ENCODE data around the gene TSG101.
A peak's percentile ranks its signal among the peaks of the same experiment; 100 is the strongest.

TSG101 gene

DNA sequence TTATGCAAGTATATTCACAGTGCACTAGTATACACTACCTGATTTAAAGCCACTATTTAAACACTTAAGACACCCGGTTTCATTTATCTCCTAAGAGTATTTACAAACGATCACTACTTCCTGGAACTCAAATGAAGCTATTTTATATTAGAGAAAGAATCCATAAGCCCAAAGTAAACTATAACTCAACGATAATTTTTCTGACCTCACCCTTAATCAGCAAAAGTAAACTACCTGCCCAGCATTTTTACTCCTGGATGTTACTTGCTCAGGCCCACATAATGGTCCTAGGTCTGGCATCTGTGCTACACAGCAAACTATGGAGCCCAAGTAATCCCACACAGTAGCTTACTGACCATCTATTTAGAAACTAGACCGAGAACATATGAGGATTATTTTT is 33.4 kb downstream of the TSG101 start:
- no peak for DNase-seq (ENCODE audit: low spot score)

DNA sequence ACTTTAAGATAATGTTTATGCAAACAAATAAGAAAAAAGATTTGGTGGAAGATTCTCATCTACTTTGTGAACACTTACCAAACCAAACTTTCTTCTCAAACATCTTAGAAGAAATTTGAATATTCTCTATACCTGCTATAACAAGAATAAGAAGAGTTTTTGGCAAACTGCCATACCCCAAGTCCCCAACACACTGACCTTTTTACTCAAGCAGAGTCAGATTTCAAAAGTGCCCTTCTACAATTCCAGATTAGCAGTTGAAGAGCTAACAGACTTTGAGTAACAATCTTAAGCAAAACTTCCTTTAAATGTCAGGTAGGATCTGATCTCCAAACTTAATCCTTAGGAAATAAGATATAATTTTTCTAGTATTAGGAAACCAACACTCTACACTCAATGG is 33.9 kb downstream of the TSG101 start:
- no peak for DNase-seq (ENCODE audit: low spot score)

DNA sequence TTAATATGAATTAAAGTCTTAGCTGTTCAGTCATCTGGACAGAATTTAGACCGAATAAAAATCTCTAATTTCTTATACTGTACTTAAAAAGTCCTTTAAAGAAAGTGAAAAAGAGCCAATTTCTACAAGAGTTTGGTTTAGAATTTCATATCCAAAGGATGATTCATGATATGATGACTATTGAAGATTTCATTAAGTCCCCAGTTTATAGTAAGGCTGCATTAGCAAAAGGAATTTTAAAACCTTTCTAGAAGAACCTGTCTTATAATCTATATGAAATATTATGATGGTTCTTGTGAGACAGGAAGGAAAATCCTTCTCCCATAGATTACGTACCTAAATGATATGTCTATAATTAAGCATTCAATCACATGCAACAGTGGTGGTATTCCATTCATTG is 34.8 kb downstream of the TSG101 start:
- no peak for DNase-seq (ENCODE audit: low spot score)

DNA sequence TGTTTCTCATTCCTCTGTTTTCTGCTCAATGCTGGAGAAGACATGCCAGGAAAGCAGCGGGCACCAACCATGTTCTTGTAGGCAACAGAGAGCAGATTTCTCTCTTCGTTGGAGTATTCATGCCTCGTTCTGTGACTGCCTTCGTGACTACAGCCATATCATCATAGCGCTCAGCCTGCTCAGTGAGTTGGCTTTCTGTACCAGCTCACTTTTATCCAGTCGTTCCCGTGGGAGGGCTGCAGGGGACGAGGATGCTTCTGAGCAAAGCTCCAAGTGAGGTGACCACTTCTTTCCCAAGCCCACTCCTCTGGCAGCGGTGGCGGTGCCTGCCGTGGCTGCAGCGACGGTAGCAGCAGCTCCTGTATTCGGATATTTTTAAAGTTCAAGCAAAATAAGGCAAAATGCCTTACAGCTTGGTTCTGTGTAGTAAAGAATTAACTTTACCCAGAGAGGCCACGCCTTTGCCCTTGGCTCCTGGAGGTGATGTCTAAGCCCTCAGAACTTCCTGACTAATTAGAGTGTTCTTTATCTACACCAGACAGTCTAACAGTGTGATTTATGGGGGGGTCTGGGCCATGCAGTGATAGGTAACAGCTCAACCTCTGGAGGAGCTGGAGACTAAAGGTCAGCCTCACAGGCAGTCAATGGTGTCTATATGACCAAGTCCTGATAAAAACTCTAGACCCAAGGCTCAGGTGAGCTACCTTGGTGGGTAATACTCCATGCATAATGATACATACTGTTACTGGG is 35.8 kb downstream of the TSG101 start:
- no peak for DNase-seq (ENCODE audit: low spot score)

DNA sequence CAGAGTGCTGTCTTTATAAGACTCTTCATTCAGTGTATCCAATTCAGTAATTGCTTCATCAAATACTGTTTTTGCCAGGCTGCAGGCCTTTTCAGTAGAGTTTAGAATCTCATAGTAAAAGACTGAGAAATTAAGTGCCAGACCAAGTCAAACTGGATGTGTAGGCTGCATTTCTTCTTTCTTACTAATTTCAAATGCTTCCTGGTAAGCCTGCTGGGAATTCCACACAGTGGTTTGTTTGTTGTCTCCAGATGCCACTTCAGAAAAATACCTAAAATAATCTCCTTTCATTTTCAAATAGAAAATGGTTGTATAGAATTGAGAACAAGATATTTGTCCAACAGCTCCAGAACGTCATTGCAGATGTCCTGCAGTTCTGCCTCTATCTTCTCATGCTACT is 36.4 kb downstream of the TSG101 start:
- DNase-seq (ENCODE audit: low spot score) = no peak

DNA sequence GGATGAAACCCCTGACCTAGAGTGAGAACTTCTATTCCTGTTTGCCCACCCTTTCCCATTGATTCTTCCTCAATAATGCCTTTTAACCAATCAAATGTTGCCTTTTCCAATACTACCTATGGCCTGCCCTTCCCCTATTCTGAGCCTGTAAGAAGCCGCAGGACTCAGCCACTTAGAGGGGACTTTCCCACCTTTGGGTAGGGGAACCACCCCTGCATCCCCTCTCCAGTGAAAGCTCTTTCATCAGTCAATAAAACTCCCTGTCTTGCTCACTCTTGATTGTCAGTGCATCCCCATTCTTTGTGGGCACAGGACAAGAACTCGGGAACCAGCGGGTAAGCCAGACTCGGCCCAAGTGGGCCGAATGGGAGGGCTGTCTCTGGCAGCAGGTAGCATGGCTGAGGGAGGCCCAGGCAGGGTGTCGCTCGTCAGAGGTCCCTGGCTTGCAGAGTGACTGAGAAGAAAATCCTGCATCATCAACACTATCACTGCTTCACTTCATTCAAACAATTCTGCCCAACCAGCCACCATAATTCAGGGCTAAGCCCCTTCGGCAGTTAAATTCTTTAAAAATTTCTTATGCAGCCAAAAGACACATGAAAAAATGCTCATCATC is 40.7 kb downstream of the TSG101 start:
- no peak for DNase-seq (ENCODE audit: low spot score)

DNA sequence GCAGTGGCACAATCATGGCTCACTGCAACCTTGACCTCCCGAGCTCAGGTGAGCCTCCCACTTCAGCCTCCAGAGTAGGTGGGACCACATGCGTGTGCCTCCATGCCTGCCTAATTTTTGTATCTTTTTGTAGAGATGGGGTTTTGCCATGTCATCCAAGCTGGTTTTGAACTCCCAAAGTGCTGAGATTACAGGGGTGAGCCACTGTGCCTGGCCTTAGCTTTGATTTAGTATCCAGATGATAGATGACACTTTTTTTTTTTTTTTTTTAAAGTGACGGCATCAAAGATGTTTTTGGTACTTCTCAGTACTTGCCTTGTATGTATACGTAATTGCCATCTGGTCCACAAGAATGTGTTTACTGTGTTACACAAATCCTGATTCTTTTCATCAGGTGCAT is 47.7 kb downstream of the TSG101 start:
- DNase-seq (ENCODE audit: low spot score) = no peak

DNA sequence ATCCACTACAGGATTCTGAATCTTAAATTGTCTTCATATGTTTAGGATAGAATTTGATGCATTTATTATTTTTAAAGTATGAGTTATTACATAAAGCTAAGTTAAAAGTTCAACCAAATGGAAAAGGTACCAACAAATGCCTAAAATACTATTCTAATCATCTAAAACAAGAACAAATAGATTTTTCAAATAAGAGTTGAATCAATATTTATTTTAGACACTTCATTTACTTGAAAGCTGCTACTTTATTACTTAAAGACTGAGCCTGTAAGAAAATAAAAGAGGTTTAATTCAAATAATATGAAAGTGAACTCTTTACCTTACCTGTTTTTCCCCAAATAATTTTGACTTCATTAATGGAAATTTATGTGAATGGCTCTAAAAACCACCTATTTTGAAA is 54.2 kb downstream of the TSG101 start:
- no peak for DNase-seq (ENCODE audit: low spot score)

DNA sequence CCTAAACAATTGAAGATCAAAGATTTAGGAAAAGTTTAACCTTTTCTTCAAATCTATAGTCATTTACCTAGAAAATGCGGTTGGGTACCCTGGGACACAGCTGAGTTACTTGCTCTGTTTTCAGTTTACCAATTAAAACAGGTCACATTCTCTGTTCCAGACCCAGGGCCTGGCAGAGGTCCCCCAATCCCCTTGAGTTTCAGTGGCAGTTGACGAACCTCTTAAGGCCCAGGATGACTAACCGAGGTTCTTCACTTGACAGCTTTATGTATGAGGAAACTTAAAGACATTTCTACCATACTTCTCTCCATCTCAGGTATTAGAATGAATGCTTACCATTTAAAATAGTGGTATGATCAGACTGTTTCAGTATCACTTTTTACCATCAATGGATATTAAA is 54.7 kb downstream of the TSG101 start:
- DNase-seq (ENCODE audit: low spot score) = no peak

DNA sequence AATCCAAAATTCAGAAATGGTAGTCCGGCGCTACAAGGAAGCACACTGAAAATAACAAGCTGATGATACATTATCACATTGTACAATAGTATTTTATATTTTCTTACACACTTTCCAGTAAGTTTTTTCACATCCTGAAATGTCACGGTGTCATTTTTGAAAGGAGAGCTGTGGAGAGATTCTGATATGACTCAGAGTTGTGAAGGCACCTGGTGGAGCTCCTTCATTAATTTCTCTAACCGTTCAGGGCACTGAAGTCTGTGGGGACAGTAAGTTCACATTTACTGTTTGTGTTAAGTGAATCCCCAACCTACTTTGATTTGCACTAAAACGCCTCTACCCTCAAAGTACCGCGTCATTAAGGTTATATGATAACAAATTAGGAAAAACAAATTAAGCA is 57.8 kb downstream of the TSG101 start:
- no peak for DNase-seq (ENCODE audit: low spot score)

DNA sequence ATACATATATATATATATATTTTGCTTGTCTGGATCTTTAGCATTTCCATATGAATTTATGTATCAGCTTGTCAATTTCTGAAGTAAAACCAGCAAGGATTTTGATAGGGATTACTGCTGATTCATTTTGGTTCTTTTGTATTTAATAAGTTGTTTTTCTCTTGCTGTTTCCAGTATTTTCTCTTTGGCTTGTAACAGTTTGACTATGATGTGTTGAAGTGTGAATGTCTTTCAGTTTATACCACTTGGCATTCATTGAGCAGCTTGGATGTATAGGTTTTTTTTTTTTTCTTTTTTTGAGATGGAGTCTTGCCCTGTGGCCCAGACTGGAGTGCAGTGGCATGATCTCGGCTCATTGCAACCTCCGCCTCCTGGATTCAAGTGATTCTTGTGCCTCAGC is 58.7 kb downstream of the TSG101 start:
- no peak for DNase-seq (ENCODE audit: low spot score)

DNA sequence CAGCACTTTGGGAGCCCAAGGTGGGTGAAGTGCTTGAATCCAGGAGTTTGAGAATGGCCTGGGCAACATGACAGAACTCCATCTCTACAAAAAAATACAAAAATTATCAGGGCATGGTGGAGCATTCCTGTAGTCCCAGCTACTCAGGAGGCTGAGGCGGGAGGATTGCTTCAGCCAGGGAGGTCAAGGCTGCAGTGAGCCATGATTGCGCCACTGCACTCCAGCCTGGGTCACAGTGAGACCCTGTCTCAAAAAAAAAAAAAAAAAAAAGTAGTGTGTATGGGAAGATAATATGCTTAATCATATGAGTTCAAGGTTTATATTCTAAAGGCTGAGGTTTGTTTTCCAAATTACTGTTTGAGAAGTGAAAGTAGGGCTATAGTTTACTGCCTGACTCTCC is 60.3 kb downstream of the TSG101 start:
- DNase-seq (ENCODE audit: low spot score) = no peak

DNA sequence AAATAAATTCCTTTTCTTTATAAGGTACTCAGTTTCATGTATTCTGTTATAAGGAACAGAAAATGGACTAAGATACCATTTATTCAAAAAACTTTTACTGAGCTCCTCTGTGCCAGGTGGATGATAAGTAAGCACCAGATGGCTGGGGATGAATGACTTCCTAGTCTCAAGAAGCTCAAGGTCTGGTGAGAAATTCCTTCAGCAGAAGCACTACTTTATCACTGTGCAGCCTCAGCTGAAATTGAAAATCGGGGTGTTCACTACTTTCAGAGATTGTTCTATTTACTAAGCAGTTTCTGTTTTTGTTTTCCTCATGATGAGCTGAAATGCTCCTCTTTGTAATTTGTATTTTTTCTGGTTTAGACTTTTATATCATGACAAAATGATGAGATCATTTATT is 63.3 kb downstream of the TSG101 start:
- no peak for DNase-seq (ENCODE audit: low spot score)

DNA sequence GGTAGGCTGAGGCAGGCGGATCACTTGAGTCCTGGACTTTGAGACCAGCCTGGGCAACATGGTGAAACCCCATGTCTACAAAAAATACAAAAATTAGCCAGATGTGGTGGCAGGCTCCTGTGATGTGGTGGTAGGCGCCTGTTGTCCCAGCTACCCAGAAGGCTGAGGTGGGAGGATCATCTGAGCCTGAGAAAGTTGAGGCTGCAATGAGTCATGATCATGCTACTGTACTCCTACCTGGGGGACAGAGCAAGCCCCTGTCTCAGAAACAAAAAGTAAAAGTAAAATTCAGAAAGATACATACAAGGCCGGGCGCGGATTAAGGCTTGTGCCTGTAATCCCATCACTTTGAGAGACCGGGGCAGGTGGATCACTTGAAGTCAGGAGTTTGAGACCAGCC is 64.8 kb downstream of the TSG101 start:
- no peak for DNase-seq (ENCODE audit: low spot score)

DNA sequence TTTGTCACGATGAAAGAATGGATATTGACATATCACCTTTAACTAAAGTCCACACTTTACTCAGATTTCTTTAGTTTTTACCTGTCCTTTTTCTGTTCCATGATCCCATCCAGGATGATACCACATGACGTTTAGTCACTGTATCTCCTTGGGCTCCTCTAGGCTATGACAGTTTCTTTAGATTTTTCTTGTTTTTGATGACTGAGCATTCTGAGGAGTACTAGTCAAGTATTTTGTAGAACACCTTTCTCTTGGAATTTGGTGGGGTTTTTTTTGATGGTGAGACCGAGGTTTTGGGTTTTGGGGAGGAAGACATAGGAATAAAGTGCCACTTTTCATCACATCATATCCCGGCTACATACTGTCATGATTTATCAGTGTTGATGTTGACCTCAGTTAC is 67.1 kb downstream of the TSG101 start:
- DNase-seq (ENCODE audit: low spot score) = no peak

DNA sequence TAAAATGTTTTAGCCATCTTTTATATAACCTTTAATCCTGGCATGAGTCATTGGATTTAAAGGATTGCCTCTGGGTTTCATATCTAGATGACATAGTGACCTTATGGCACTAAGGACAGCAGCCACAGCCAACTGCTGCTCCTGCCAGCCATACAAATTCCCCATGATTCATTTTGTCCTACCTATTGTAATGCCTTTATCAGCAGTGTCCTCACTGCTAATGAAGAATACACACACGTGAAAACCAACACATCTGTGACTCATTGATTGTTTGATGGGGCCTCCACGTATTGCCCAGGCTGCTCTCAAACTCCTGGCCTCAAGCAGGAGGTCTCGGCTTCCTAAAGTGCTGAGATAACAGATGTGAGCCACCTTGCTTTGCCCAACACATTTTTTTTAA is 69.3 kb downstream of the TSG101 start:
- peak; percentile 3 for DNase-seq (ENCODE audit: low spot score)

DNA sequence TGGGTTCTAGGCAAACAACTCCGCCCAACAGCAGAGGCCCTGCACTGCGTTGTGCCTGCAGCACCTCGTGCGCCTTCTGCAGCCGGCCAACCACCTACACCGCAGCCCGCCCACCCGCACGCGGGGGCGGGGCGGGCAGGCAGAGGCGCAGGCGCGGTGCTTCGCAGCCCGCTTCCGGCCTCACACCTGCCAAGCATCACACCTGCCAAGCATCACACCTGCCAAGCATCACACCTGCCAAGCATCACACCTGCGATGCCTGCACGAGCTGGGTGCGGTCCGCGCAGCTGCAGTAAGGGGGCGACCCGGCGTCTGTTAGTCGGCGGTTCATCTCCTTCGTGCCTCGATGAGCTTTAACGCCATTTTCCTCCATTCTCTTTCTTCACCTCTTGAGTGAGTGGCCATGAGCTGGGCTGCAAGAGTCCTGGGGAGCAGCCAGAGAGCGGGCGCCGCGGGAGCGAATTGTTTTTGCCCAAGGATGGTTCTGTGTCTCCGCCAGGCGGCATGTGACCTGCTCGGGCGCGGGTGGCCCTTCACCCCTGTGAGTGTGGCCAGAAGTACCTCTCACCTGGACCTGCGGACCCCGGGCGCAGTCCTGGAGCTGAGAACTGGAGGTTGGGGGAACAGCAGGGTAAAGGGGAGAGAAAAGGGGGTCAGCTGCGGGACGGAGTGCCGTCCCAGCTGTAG is 70.9 kb downstream of the TSG101 start, which contains the start of gene LDHAL6A:
TSS of gene LDHAL6A (plus strand) at position 171 of the 687 bp plus-strand sequence. CDS start 825 bp downstream, outside the sequence.
- DNase-seq (ENCODE audit: low spot score) = no peak

DNA sequence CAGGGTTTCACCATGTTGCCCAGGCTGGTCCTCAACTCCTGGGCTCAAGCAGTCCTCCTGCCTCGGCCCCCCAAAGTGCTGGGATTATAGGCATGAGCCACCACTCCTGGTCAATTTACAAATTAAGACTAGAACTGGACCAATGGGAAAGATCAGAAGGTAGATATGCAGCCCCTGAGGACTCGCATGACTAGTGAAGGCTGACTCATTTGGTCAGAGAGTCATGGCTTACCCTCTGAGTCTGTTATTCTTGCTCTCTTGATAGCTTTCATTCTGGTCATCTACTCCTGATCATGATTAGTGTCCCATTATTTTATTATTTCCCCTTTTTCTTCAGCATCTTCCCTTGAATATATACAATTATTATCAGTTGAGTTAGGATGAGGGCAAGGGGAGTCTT is 73.8 kb downstream of the TSG101 start:
- peak; percentile 63 for DNase-seq (ENCODE audit: low spot score)

DNA sequence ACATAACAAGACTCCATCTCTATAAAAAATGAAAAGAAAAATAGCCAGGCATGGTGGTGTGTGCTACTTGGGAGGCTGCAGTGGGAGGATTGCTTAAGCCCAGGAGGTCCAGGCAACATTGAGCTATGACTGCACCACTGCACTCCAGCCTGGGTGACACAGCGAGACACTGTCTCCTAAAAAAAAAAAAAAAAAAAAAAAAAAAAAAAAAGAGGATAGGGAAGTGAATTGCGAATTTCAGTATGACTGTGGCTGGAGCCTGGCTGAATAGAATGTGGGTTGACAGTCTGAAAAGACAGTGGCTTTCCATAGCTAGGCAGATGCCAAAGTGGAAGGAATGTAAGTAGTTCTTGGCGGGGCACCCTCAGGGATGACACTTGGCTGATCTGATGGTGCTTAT is 77.5 kb downstream of the TSG101 start:
- no peak for DNase-seq (ENCODE audit: low spot score)

DNA sequence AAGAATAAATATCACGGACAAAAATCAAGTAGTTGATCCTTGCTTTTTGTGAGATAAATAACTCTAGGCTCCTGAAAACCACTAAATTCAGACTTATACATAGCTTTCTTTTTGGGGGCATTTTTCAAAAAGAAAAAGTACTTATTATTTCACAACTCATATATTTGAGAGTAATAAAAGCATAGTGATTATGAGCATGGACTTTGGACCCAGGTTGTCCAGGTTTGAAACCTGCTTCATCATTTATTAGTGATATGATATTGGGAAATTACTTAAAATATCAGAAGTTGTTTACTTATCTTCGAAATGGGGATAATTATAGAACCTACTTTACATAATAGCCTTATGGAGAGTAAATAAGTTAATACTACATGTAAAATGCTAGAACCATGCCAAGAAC is 88.1 kb downstream of the TSG101 start:
- DNase-seq (ENCODE audit: low spot score) = no peak

Data from RKO (cell line).